ENCODE data around the gene FABP3. TPM values are rescaled to one million over a fixed set of nuclear protein-coding genes. Genes with fewer than 3 reads are reported as not detected.
"Not testable (repeated sequence)": the region's sequence is repeated elsewhere in the genome, so short reads cannot be mapped to it uniquely, and the experiment has no call there.

Gene FABP3
- polyA plus RNA-seq, 2 of the 4 experiments (the other 2 are of a cell fraction) = not detected

GRCh38 chr1:31387612-31388011, 14.7 kb upstream of the FABP3 start:
- ChIA-PET POLR2A (no interaction called here), CTCF (interaction anchor here (0.6 to 11.3 kb wide), 3 partner anchors 14 to 176 kb away, joined by 4 to 151 read pairs (median 4); no protein-coding TSS in a partner anchor)
- Histone ChIP-seq H3K9me3 (no peaks in the 10 kb centered on the region), H3K4me3 (no peak overlapping the region), H3K27ac (no peak overlapping the region), H3K4me1 (no peaks in the 10 kb centered on the region), H3K4me2 (no peak overlapping the region)
- WGBS (ENCODE audit: missing lambda C conversion rate) = 64% methylated on average over 9 of the region's 10 CpGs
- TF ChIP-seq NR3C1 (IDR thresholded peaks at IDR 0.05) (no peak), TFCP2L1 (CRISPR knock-in tag; IDR thresholded peaks at IDR 0.05) (no peak), CBX2 (IDR thresholded peaks at IDR 0.05; ENCODE audit: borderline replicate concordance, low read depth) (no peak), E2F6 (IDR thresholded peaks at IDR 0.05; ENCODE audit: borderline replicate concordance, low read depth) (no peak)
- DNase-seq (ENCODE audit: low read depth in 1 of 2, low spot score in 1 of 2) (no peak), FAIRE-seq (no peak), ATAC-seq (no peak)

- H3K4me3 ChIP-seq; DNase-seq (ENCODE audit: low read depth in 1 of 2, low spot score in 1 of 2); H3K27ac ChIP-seq; POLR2A ChIA-PET; H3K4me1 ChIP-seq; ATAC-seq; H3K4me2 ChIP-seq; FAIRE-seq; H3K9me3 ChIP-seq: not testable (repeated sequence)
- 16% methylated on average over 4 of the region's 8 CpGs for WGBS (ENCODE audit: missing lambda C conversion rate)
- CTCF ChIA-PET = interaction anchor here (4.0 kb wide), 1 partner anchor 8 kb away, joined by 33 read pairs; no protein-coding TSS in a partner anchor
Measured at GRCh38 chr1:31386576-31387243, 13.8 kb upstream of the FABP3 start.

- ChIA-PET CTCF (interaction anchor here (1.2 to 4.0 kb wide), 3 partner anchors 11 to 19 kb away, joined by 3 to 33 read pairs (median 4); no protein-coding TSS in a partner anchor), POLR2A (no interaction called here)
- Histone ChIP-seq H3K4me3 (no peak overlapping the region), H3K9me3 (no peaks in the 10 kb centered on the region), H3K4me2 (no peak overlapping the region), H3K4me1 (no peaks in the 10 kb centered on the region), H3K27ac (no peak overlapping the region)
- ATAC-seq = no peak
- TF ChIP-seq FOSB (CRISPR knock-in tag; IDR thresholded peaks at IDR 0.05) (no peak), POLR2AphosphoS2 (conservative IDR thresholded peaks at IDR 0.05; ENCODE audit: low read length) (no peak), POLR2A (IDR thresholded peaks at IDR 0.05; ENCODE audit: low read length) (no peak), CTCF (IDR thresholded peaks at IDR 0.05) (no peak), FOXS1 (CRISPR knock-in tag; IDR thresholded peaks at IDR 0.05) (no peak), HOXB5 (CRISPR knock-in tag; IDR thresholded peaks at IDR 0.05) (no peak), JUNB (IDR thresholded peaks at IDR 0.05) (no peak), ZSCAN20 (CRISPR knock-in tag; IDR thresholded peaks at IDR 0.05) (no peak), NFE2L2 (conservative IDR thresholded peaks at IDR 0.05; ENCODE audit: low read length) (no peak), KDM5A (IDR thresholded peaks at IDR 0.05) (no peak), BHLHE40 (IDR thresholded peaks at IDR 0.05; ENCODE audit: low read depth, low read length) (no peak), FOSL2 (IDR thresholded peaks at IDR 0.05) (no peak), FOSL2 (CRISPR knock-in tag; IDR thresholded peaks at IDR 0.05) (no peak), RARB (CRISPR knock-in tag; IDR thresholded peaks at IDR 0.05) (no peak), SMC3 (IDR thresholded peaks at IDR 0.05) (no peak), MYC (IDR thresholded peaks at IDR 0.05; ENCODE audit: borderline replicate concordance, low read length) (no peak), GATA3 (IDR thresholded peaks at IDR 0.05; ENCODE audit: borderline replicate concordance) (no peak), PHF8 (IDR thresholded peaks at IDR 0.05; ENCODE audit: borderline replicate concordance, low read depth) (no peak), NPAS2 (CRISPR knock-in tag; IDR thresholded peaks at IDR 0.05; ENCODE audit: borderline replicate concordance) (no peak), HEYL (CRISPR knock-in tag; IDR thresholded peaks at IDR 0.05) (no peak)
- WGBS (ENCODE audit: missing lambda C conversion rate) = 78% methylated on average over 1 of the region's 1 CpG
- no peak for DNase-seq (ENCODE audit: low read depth in 1 of 2, low spot score in 1 of 2)
- no peak for FAIRE-seq
Measured at GRCh38 chr1:31383967-31384366, 11.1 kb upstream of the FABP3 start.

Data from A549 (cell line).